ENCODE measurements around the gene ZBTB8B. TPM values are rescaled to one million over a fixed set of nuclear protein-coding genes. Genes with fewer than 3 reads are reported as not detected.
"Not testable (repeated sequence)": the region's sequence is repeated elsewhere in the genome, so short reads cannot be mapped to it uniquely, and the experiment has no call there.

ZBTB8B gene
- under 1 TPM in 2 of 3 donors, not detected in 1; under 0.01 to 0.01 TPM for polyA plus RNA-seq

DNA sequence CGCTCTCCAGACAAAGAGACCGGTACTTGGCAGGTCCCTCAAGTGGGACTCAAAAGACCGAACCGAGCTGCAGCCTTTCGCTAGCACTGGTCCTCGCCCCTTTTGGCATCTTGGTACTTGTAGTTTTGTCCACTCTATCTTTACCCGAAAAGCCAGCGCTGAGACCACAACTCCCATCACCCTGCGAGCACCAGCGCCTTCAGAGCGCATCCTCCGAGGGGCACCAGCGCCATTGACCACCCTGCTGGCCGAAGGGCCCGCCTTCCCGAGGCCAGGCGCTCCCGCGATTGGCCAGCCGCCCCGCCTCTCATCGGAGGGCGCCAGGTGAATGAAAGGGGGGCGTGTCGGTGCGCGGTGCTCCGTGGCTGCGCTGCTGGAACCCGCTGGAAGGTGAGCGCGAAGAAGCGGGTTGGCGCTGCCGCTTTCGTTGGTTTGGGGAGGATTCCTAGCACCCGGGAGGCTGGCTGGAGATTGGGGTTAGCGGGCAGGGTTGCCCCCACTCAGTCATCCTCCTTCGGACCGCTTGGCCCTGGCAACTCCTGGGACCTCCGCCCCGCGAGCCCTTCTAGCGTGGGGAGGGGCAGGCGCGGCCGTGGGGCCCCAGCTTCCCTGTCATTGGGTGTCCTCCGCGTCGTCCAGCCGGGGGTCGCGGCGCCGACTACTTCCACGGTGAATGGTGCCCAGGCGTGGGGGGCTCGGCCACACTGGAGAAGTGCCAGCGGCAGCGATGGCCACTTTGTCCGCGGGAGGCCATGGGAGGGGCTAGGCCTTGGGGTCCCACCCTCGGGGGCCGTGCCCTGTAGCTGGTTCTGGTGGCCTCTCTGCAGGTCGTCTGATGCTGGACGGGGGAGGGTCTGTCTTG, at the start of gene ZBTB8B:
Gene ZBTB8B, plus strand, starts transcription at position 357 of the 862 bp plus-strand sequence. CDS start 5,553 bp downstream, outside the sequence.
- no peak within 1 kb of the TSS for H3K27ac ChIP-seq (ENCODE audit: low read depth, low read length)
- WGBS, 3 donors = 0 to 2% (median 2%) methylated on average over 66 of the region's 66 CpGs

DNA sequence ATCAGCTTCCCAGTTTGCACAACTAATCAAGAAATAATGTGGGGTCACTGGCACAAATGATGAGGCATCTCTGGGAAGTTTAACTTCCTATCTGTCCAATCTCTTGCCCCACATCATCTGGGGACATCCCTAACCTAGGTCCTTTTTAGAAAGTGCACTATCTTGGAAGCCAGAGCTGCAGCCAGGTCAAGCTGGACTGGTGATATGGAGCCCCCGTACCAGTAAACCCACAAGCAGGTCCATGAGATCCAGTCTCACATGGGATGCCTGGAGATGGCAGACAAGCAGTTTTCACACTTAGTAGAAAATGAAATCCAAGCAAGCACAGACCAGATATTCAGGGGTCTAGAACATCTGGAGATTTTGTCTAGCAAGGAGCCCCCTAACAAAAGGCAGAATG, 43.1 kb upstream of the ZBTB8B start:
- WGBS, 3 donors = 86 to 97% (median 93%) methylated on average over 1 of the region's 1 CpG
- no peak overlapping the region for H3K27ac ChIP-seq (ENCODE audit: low read depth, low read length)

DNA sequence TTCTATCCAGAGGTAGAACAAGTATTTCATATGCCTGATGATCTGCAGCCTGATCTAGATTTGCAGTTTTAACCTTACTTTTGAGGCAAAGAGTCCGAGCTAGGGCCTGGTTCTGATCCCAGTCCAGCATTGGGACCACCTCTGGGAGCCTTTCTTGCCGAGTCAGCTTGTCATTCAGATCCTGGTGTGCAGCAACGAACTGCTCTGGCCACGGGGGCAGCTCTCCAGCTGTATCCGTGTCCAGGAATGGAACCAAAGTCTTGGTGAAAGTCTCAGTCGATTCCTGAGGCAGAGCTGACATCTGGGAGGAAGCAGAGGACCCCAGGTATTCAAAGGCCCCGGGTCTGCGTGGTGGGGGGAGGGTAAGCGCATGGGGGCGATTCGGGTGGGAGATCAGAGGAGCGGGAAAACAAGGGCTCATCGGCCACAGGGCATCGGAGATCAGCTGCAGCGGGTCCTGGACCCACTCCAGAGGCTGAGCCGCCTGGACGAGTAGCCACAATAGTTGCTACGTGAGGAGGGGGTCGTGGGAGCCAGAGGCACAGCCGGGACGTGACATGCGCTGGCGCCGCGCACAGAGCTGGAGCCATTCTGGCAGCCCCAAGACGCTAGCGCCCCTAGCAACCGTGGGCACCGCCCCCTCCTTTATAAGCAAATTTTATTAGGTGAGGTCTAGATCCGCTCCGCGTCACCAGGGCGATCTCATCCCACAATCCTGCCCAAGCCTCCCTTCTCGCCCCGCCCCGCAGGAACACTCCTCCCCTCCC, 38.2 kb upstream of the ZBTB8B start:
- WGBS, 3 donors = 7 to 14% (median 9%) methylated on average over 36 of the region's 36 CpGs

DNA sequence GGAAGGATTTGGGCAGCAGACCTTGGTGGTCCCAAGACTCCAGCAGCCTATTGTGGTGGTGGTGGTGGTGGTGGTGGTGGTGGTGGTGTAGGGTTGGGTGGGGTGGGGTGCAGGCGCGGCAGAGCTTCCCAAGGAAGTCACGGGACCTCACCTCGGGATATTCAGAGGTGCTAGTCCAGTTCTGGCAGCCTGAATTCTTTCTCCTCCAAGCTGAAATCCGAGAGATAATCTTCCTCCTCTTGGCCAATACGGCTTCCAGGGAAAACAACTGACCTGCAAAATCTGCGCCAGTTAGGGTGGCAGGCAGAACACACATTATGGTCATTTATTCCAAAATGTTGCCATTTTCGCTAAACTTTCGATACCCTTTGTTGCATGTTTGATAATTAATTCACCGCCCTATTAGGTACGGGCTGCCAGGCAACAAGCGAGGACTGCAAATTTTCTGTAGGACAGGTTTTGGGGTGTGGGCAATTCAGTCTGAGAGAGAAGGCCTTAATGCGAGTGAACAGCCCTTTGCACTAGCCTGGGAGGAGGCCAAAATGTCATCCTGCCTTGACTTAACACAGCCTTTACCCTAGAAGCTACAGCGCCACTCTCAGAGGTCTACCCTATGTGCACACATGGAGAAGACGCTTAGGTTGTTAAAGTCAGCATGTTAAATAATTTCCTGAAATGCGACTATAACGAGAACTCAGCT, 37.5 kb upstream of the ZBTB8B start:
- H3K27ac ChIP-seq (ENCODE audit: low read depth, low read length) = no peak overlapping the region
- 73 to 77% (median 75%) methylated on average over 17 of the region's 17 CpGs for WGBS, 3 donors

More for the DNA sequence above, 38.2 kb upstream of the ZBTB8B start:
- H3K27ac ChIP-seq (ENCODE audit: low read depth, low read length) = no peak overlapping the region

DNA sequence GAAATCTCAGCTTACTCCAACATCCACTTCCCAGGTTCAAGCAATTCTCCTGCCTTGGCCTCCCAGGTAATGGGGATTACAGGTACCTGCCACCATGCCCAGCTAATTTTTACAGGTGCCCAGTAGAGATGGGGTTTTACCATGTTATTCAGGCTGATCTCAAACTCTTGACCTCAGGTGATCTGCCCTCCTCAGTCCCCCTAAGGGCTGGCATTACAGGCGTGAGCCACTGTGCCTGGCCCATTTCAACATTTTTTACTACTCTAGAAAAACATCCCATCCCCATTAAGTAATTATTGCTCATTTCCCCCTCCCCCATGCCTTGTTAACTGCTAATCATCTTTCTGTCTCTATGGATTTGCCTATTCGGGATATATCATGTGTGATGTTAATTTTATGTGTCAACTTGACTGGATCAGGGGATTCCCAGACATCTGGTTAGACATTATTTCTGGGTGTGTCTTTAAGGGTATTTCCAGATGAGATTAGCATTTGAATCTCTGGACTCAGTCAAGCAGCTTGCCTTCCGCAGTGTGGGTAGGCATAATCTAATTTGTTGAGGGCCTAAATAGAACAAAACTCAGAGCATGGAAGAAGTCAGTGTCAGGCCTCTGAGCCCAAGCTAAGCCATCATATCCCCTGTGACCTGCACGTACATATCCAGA, 33.0 kb upstream of the ZBTB8B start:
- no peak overlapping the region for H3K27ac ChIP-seq (ENCODE audit: low read depth, low read length)
- 54 to 75% (median 60%) methylated on average over 4 of the region's 4 CpGs for WGBS, 3 donors

DNA sequence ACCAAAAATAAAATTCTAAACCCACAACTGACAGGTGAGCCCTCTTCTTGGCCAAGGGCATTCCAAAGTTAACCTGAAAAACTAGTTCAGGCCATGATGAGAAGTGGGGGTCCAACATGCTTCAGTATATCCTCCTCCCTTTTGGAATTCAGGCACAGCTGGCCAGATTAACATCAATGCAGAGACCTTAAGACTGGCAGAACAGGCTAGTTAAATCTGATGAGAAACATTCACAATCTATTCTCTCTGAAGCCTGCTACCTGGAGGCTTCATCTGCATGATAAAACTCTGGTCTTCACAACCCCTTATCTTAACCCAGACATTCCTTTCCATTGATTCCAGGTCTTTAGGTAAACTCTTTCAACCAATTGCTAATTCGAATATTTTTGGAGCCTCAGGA, 26.7 kb upstream of the ZBTB8B start:
- no peak overlapping the region for H3K27ac ChIP-seq (ENCODE audit: low read depth, low read length)
- 39 to 55% (median 54%) methylated on average over 1 of the region's 1 CpG for WGBS, 3 donors

DNA sequence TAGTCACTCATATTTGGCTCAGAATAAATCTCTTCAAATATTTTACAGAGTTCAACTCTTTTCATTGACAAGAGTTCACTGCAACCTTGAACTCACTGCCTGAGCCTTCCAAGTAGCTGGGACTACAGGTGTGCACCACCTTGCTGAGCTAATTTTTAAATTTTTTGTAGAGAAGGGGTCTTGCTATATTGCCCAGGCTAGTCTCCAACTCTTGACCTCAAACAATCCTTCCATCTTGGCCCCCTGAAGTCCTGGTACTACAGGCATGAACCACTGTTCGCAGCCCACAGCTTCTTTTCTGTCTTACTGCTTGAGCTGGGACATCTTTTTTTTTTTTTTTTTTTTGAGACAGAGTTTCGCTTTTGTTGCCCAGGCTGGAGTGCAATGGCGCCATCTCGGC, 26.1 kb upstream of the ZBTB8B start:
- WGBS, 3 donors = 84 to 93% (median 93%) methylated on average over 4 of the region's 4 CpGs
- H3K27ac ChIP-seq (ENCODE audit: low read depth, low read length) = not testable (repeated sequence)

DNA sequence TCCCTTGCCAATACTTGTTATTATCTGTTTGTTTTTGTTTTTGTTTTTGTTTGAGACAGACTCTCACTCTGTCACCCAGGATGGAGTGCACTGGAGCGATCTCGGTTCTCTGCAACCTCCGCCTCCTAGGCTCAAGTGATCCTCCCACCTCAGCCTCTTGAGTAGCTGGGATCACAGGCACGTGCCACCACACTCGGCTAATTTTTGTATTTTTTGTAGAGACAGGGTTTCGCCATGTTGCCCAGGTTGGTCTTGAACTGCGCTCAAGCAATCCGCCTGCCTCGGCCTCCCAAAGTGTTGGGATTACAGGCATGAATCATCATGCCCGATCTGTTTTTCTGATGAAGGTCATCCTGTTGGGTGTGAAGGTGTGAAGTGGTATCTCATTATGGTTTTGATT, 23.4 kb upstream of the ZBTB8B start:
- 89 to 94% (median 91%) methylated on average over 10 of the region's 10 CpGs for WGBS, 3 donors

DNA sequence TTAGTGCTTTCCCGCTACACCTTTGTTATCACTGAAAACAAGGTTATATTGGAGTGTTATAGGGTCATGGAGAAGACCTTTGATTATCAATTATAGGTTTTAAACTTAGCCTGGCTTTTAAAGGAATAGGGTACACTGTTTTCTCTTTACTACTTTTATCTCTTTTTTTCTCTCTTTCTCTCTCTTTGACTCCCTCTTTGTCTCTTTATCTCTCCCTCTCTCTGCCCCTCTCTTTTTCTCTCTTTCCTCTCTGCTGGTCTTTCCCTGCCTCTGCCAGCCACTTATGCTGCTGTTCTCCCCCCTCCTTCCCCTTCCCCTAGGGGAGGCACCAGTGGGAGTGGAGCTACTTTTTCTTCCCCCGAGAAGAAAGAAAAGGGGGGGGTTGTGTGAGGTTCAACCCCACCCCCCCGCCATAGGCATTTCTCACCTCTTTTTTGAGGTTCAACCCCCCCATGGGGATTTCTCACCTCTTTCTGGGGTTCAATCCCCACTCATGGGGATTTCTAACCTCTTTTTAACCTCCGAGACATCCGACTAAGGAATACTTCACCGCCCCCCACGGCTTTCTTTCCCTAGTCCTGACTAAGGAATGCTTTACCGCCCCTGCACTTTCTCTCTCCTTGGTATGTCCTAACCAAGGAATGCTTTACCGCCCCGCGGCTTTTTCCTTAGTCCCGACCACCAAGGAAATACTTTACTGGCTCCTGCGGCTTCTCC, 17.2 kb upstream of the ZBTB8B start:
- WGBS, 3 donors = 23 to 41% (median 36%) methylated on average over 11 to 13 of the region's 13 CpGs
- H3K27ac ChIP-seq (ENCODE audit: low read depth, low read length) = no peak overlapping the region

More for the DNA sequence above, 23.4 kb upstream of the ZBTB8B start:
- H3K27ac ChIP-seq (ENCODE audit: low read depth, low read length) = not testable (repeated sequence)

DNA sequence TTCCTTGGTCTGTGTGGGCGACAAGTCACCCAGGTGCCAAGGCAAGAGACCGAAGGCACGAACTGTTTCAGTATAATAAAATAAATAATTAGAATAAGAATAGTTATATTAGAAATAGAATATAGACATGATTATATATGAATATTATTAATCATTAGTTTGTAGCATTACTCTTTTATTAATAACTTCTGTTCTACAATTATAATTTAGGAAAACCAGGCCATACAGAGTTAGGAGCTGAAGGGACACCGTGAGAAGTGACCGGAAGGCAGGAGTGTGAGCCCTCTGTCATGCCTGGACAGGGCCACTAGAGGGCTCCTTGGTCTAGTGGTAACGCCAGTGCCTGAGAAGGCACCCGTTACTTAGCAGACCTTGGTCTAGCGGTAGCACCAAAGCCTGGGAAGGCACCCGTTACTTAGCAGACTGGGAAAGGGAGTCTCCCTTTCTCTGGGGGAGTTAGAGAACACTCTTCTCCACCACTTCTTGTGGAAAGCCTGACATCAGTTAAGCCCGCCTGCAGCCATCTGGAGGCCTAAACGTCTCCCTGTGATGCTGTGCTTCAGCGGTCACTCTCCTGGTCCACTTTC, 16.6 kb upstream of the ZBTB8B start:
- WGBS, 3 donors = 35 to 42% (median 38%) methylated on average over 12 of the region's 12 CpGs
- not testable (repeated sequence) for H3K27ac ChIP-seq (ENCODE audit: low read depth, low read length)

DNA sequence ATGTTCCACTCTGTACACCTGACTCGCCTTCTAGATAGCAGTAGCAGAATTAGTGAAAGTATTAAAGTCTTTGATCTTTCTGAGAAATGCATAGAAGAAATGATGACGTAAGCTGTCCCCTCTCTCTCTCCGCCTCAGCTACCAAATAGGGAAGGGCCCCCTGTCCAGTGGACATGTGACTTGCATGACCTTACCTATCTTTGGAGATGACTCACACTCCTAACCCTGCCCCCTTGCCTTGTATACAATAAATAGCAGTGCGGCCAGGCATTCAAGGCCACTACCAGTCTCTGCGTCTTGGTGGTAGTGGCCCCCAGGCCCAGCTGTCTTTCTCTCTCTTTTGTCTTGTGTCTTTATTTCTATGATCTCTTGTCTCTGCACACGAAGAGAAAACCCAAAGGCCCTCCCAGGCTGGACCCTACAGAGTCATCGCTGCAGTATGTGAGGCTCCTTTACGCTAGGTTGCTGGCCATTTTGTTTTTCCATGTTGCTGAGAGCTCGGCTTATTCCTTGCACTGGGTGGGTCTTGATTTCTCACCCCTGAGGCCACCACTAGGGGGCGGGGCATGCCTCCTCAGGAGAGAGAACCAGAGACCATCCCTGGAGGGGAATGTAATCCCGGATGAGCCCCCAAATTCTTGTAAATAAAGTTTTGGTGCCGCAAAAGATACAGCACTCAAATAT, 16.0 kb upstream of the ZBTB8B start:
- H3K27ac ChIP-seq (ENCODE audit: low read depth, low read length) = no peak overlapping the region
- 82 to 84% (median 84%) methylated on average over 12 of the region's 12 CpGs for WGBS, 3 donors

DNA sequence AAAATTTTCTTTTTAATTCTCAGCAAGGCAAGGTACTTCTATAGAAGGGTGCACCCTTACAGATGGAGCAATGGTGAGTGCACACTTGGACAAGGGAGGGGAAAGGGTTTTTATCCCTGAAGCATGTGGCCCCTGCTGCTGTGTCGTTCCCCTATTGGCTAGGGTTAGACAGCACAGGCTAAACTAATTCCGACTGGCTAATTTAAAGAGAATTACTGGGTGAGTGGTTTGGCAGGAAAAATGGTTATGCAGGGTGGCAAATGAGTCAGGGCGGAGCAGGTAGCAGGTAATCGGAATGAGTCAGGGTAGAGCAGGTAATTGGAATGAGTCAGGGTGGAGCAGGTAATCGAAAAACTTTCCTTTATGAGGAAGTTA, 15.4 kb upstream of the ZBTB8B start:
- not testable (repeated sequence) for H3K27ac ChIP-seq (ENCODE audit: low read depth, low read length)
- 94 to 99% (median 97%) methylated on average over 5 of the region's 5 CpGs for WGBS, 3 donors

DNA sequence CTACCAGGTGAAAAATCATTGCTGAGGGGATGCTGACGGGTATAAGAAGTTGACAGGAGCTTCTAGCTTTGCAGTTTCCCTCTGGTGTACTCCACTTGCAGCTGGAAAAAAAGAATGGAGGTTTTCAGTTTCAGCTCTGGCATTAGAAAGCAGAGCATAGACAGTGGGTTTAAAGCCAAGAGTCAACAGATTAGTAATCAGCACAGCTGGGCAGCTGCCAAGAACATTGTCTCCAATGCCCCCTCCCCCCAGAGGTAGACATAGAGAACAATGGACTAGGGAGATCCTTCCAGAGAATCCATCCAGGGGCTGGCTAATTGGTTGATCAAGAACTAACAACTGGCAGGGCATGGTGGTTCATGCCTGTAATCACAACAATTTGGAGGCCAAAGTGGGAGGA, 10.1 kb upstream of the ZBTB8B start:
- WGBS, 3 donors = 34 to 57% (median 50%) methylated on average over 1 of the region's 1 CpG
- no peak overlapping the region for H3K27ac ChIP-seq (ENCODE audit: low read depth, low read length)

DNA sequence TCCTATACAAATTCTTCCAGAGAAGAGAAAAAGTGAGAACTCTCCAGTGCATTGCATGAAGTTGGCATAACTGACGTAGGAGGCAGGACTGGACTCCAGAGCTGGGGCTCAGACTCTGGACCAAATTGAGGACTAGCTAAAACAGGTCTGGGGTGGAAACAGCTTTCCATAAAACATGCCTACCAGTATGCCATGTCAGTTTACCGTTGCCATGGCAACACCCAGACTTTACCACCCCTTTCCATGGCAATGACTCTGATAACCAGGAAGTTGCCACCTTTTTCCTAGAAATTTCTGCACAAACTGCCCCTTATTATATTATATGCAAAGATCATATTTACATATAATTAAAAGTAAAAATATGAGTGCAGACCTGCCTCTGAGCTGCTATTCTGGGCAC, 8.9 kb upstream of the ZBTB8B start:
- WGBS, 3 donors = 81 to 90% (median 89%) methylated on average over 2 of the region's 2 CpGs
- H3K27ac ChIP-seq (ENCODE audit: low read depth, low read length) = no peak overlapping the region

DNA sequence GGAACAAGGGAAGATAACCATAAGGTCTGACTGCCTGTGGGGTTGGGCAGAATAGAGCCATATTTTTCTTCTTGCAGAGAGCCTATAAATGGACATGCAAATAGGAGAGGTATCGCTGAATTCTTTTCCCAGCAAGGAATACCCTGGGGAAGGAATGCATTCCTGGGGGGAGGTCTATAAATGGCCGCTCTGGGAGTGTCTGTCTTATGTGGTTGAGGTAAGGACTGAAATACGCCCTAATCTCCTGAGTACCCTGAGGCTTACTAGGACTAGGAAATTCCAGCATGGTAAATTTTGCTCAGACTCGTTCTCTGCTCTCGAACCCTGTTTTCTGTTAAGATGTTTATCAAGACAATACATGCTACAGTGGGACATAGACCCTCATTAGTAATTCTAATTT, 6.1 kb upstream of the ZBTB8B start:
- 87 to 94% (median 89%) methylated on average over 5 of the region's 5 CpGs for WGBS, 3 donors

DNA sequence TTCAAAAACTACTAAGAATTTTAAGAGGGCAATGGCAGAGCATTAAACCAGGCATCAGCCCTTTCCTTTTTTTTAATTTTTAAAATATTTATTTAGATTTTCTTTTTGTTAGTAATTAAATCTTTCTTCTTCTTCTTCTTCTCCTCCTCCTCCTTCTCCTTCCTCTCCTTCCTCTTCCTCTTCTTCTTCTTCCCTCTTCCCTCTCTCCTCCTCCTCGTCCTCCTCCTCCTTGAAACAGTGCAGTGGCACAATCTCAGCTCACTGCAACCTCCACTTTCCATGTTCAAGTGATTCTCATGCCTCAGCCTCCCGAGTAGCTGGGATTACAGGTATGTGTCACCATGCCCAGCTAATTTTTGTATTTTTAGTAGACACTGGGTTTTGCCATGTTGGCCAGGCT, 1.9 kb upstream of the ZBTB8B start:
- H3K27ac ChIP-seq (ENCODE audit: low read depth, low read length) = not testable (repeated sequence)
- 83 to 98% (median 84%) methylated on average over 2 of the region's 2 CpGs for WGBS, 3 donors

More for the DNA sequence above, 6.1 kb upstream of the ZBTB8B start:
- H3K27ac ChIP-seq (ENCODE audit: low read depth, low read length) = not testable (repeated sequence)

DNA sequence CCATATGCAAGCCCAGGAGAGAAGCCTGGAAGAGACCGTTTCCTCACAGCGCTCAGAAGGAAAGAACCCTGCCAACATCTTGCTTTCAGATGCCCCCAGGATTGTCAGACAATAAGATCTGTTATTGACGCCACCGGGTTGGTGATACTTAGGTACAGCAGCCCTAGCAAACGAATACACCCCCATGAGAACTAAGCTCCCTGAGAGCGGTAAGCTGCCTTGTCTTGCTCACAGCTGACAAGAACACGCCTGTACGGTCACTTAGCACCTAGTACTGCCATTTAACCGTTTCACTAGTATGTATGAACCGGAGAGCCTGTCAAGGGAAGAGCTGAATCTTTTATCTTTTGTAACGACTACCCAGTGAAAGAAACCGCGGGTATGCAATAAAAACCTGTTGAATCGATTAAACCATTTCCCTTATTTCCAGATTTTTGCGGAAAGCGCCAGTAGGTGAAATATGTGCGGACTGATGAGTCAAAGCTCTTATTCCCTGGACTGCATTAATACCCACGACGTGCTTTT, 619 bp upstream of the ZBTB8B start:
- 6 to 9% (median 6%) methylated on average over 19 of the region's 19 CpGs for WGBS, 3 donors
- H3K27ac ChIP-seq (ENCODE audit: low read depth, low read length) = no peak overlapping the region

Data from adipose tissue (tissue), 3 donors.